OCI-LY1 (cell line): ENCODE results near the gene FCN3.
A peak's percentile ranks its signal among the peaks of the same experiment; 100 is the strongest.

Experiments
- H2AFZ ChIP-seq: fragments of 200-600 bp; sonication (generic), shearing (Covaris generic); 2 replicates; pipeline ENCODE4 v1.6.0; 2014; ENCODE audit warnings: antibody characterized with exemption, mild to moderate bottlenecking, low read length
- H3F3A ChIP-seq: fragments of 200-600 bp; sonication (generic), shearing (Covaris generic); 2 replicates; pipeline ENCODE4 v1.6.0; 2014; ENCODE audit warnings: mild to moderate bottlenecking, antibody characterized with exemption, low read length, moderate library complexity; ENCODE audit not compliant: insufficient read depth
- H3K27ac ChIP-seq: fragments of 200-600 bp; sonication (generic); 2 replicates; pipeline ENCODE4 v1.5.1; 2014; ENCODE audit warnings: low read length, mixed run types, mild to moderate bottlenecking, low read depth; ENCODE audit not compliant: poor library complexity, severe bottlenecking
- H3K27me3 ChIP-seq: fragments of 200-600 bp; sonication (generic); 2 replicates; pipeline ENCODE4 v1.6.0; 2014; ENCODE audit warnings: antibody characterized with exemption, mild to moderate bottlenecking, low read length, moderate library complexity; ENCODE audit not compliant: insufficient read depth
- H3K36me3 ChIP-seq: fragments of 200-600 bp; sonication (generic); 2 replicates; pipeline ENCODE4 v1.6.1; 2014; ENCODE audit warnings: mild to moderate bottlenecking, antibody characterized with exemption, low read length, moderate library complexity, mixed read lengths; ENCODE audit not compliant: insufficient read depth
- H3K4me1 ChIP-seq: fragments of 200-600 bp; sonication (generic); 2 replicates; pipeline ENCODE4 v1.5.1; 2014; ENCODE audit warnings: mild to moderate bottlenecking, low read length, moderate library complexity; ENCODE audit not compliant: insufficient read depth, severe bottlenecking
- H3K4me2 ChIP-seq: fragments of 200-600 bp; sonication (generic), shearing (Covaris generic); 2 replicates; pipeline ENCODE4 v1.6.1; 2014; ENCODE audit warnings: low read length
- H3K4me3 ChIP-seq: fragments of 200-600 bp; sonication (generic); 2 replicates; pipeline ENCODE4 v1.5.1; 2014; ENCODE audit warnings: low read length, low read depth, mild to moderate bottlenecking, mixed read lengths; ENCODE audit not compliant: poor library complexity, severe bottlenecking
- H3K79me2 ChIP-seq: fragments of 200-600 bp; shearing (Covaris generic); 2 replicates; pipeline ENCODE4 v1.6.1; 2016; ENCODE audit warnings: mixed run types, low read length, mixed read lengths; ENCODE audit not compliant: insufficient read depth
- H3K9ac ChIP-seq: fragments of 200-600 bp; sonication (generic), shearing (Covaris generic); 2 replicates; pipeline ENCODE4 v1.6.1; 2014; ENCODE audit warnings: mild to moderate bottlenecking, low read length, mixed read lengths
- H3K9me2 ChIP-seq: fragments of 200-600 bp; sonication (generic), shearing (Covaris generic); 2 replicates; pipeline ENCODE4 v1.6.1; 2014; ENCODE audit warnings: low read depth, mild to moderate bottlenecking, low read length, mixed read lengths
- H3K9me3 ChIP-seq: fragments of 200-600 bp; shearing (Covaris generic); 2 replicates; pipeline ENCODE4 v1.6.1; 2014; ENCODE audit warnings: low read length, mixed read lengths
- H4K20me1 ChIP-seq: fragments of 200-600 bp; sonication (generic), shearing (Covaris generic); 2 replicates; pipeline ENCODE4 v1.6.0; 2016; ENCODE audit warnings: mild to moderate bottlenecking, low read length; ENCODE audit not compliant: insufficient read depth
- CTCF ChIP-seq: fragments of 200-600 bp; sonication (generic), shearing (Covaris generic); IDR thresholded peaks from 2 replicates; pipeline ENCODE4 v1.5.1; 2017; ENCODE audit warnings: mild to moderate bottlenecking, antibody characterized with exemption, low read length, moderate library complexity, mixed read lengths
- EZH2 ChIP-seq: fragments of 200-600 bp; sonication (generic), shearing (Covaris generic); IDR thresholded peaks from 2 replicates; pipeline ENCODE4 v1.8.0; 2017; ENCODE audit warnings: borderline replicate concordance, mixed run types, mild to moderate bottlenecking, antibody characterized with exemption, low read length, moderate library complexity, mixed read lengths

The FCN3 gene

GRCh38 chr1:27366411-27367159 is 8.0 kb downstream of the FCN3 start, which contains the start of gene MAP3K6:
Gene MAP3K6, minus strand, starts transcription at chr1:27366961. Its CDS starts 364 bp downstream, at chr1:27366597.
- Histone ChIP-seq H3K9ac (peak within 1 kb of the TSS; percentile 57), H3K9me3 (no peaks in the 10 kb centered on the region), H3K27ac (no peak within 1 kb of the TSS), H3K4me2 (peak within 1 kb of the TSS; percentile 91), H3K36me3 (no peaks in the 10 kb centered on the region), H3K4me1 (peaks cover 27% of the 10 kb centered on the region), H3K9me2 (no peaks in the 10 kb centered on the region), H3K79me2 (no peaks in the 10 kb centered on the region), H3K27me3 (no peaks in the 10 kb centered on the region), H3K4me3 (peak within 1 kb of the TSS; percentile 69), H3F3A (no peaks in the 10 kb centered on the region), H2AFZ (no peak within 1 kb of the TSS), H4K20me1 (no peaks in the 10 kb centered on the region)
- TF ChIP-seq EZH2, result no peak
- TF ChIP-seq CTCF, result peak; percentile 49; the same call in 1 of the 2 replicates

- Histone ChIP-seq H3K27ac (no peak overlapping the region), H3K9ac (peak overlapping the region; percentile 57)
These were observed 8.6 kb downstream of the FCN3 start for GRCh38 chr1:27366113-27366410.

GRCh38 chr1:27365372-27366112 is 9.1 kb downstream of the FCN3 start:
- no peaks in the 10 kb centered on the region for H3K9me3 ChIP-seq
- peak overlapping the region; percentile 91 for H3K4me2 ChIP-seq
- peaks cover 33% of the 10 kb centered on the region for H3K4me1 ChIP-seq
- TF ChIP-seq CTCF, result no peak
- no peak for TF ChIP-seq EZH2
- H3K9me2 ChIP-seq, result no peaks in the 10 kb centered on the region
- no peaks in the 10 kb centered on the region for H3K36me3 ChIP-seq
- H3K79me2 ChIP-seq, result no peaks in the 10 kb centered on the region
- no peaks in the 10 kb centered on the region for H4K20me1 ChIP-seq
- peak overlapping the region; percentile 87 for H3K27ac ChIP-seq
- H3F3A ChIP-seq, result no peaks in the 10 kb centered on the region
- peak overlapping the region; percentile 57 for H3K9ac ChIP-seq
- peak overlapping the region; percentile 69 for H3K4me3 ChIP-seq
- H3K27me3 ChIP-seq, result no peaks in the 10 kb centered on the region
- H2AFZ ChIP-seq, result no peak overlapping the region

More at GRCh38 chr1:27366113-27366410, 8.6 kb downstream of the FCN3 start:
- Histone ChIP-seq H3K79me2 (no peaks in the 10 kb centered on the region), H3K36me3 (no peaks in the 10 kb centered on the region), H3K9me2 (no peaks in the 10 kb centered on the region), H3K4me2 (peak overlapping the region; percentile 91), H3F3A (no peaks in the 10 kb centered on the region), H3K27me3 (no peaks in the 10 kb centered on the region), H3K4me3 (peak overlapping the region; percentile 69), H3K9me3 (no peaks in the 10 kb centered on the region), H4K20me1 (no peaks in the 10 kb centered on the region), H3K4me1 (peaks cover 28% of the 10 kb centered on the region), H2AFZ (no peak overlapping the region)
- TF ChIP-seq CTCF (no peak), EZH2 (no peak)
